Endothelial cell of umbilical vein (primary cell): Measurements from ENCODE around the gene ATCAY. TPM values are rescaled to one million over a fixed set of nuclear protein-coding genes. Genes with fewer than 3 reads are reported as not detected.

Source experiments
- BruUV-seq: library from RNA; stranded (reverse); fragments of 400-500 nt; replicated peaks from 2 replicates; lab custom pipeline; 2021; lab: Mats Ljungman, UMichigan
- CTCF ChIA-PET: fragments of 300-600, 350-600 bp; sonication (Branson Sonifier 250); formaldehyde crosslinking; loops from one replicate; lab custom pipeline; 2021; ENCODE audit warnings: antibody characterized with exemption, inconsistent platforms; lab: Charles Lee
- POLR2A ChIA-PET: fragments of 300-600, 350-600 bp; sonication (Branson Sonifier 250); formaldehyde crosslinking; loops from one replicate; lab custom pipeline; 2021; ENCODE audit warnings: antibody characterized with exemption, inconsistent platforms; lab: Charles Lee
- DNase-seq: peaks from one replicate; pipeline ENCODE4 v3.0.0-alpha.2; 2011; ENCODE audit warnings: low read depth, low spot score
- FAIRE-seq: peaks from 2 replicates; lab custom pipeline; 2011; peaks lifted over from hg19 to GRCh38; lab: Jason Lieb, UNC
- H2AFZ ChIP-seq: 2 replicates; pipeline ENCODE4 v1.6.0; 2012; ENCODE audit warnings: low read depth, low read length, control low read depth, inconsistent platforms
- H3K27ac ChIP-seq: 2 replicates; pipeline ENCODE4 v1.5.1; 2011; ENCODE audit warnings: low read depth, mild to moderate bottlenecking, control low read depth, low read length, moderate library complexity; ENCODE audit not compliant: insufficient read depth
- H3K27me3 ChIP-seq, 2 experiments: 2 replicates each; pipeline versions ENCODE4 v1.6.0 to v1.6.1; 2011; ENCODE audit warnings: low read length in 2 of 2, mixed read lengths in 1 of 2; ENCODE audit not compliant: control insufficient read depth in 2 of 2, insufficient read depth in 2 of 2
- H3K36me3 ChIP-seq, 2 experiments: 2 replicates in 1 of 2; 3 replicates in 1 of 2; pipeline ENCODE4 v1.5.1; 2011; ENCODE audit warnings: low read length in 2 of 2, mild to moderate bottlenecking in 1 of 2, moderate library complexity in 1 of 2; ENCODE audit not compliant: control insufficient read depth in 2 of 2, insufficient read depth in 2 of 2; ENCODE audit errors: extremely low read depth in 1 of 2
- H3K4me1 ChIP-seq: 3 replicates; pipeline ENCODE4 v1.5.1; 2011; ENCODE audit warnings: mild to moderate bottlenecking, low read length; ENCODE audit not compliant: control insufficient read depth, insufficient read depth; ENCODE audit errors: extremely low read depth
- H3K4me2 ChIP-seq: 2 replicates; pipeline ENCODE4 v1.6.1; 2011; ENCODE audit warnings: low read length, control low read depth, mixed read lengths; ENCODE audit not compliant: insufficient read depth
- H3K4me3 ChIP-seq, 3 experiments: fragments of 200-600 bp in 1 of 3; sonication (generic), shearing (Covaris generic) in 1 of 3; replicated peaks in 1 of 3; 2 replicates each; pipeline ENCODE4 v1.5.1; 2011 to 2016; ENCODE audit warnings: control low read depth in 3 of 3, low read length in 3 of 3, mild to moderate bottlenecking in 2 of 3, inconsistent platforms in 1 of 3, low read depth in 1 of 3, moderate library complexity in 1 of 3; ENCODE audit not compliant: insufficient read depth in 1 of 3
- H3K79me2 ChIP-seq: 2 replicates; pipeline ENCODE4 v1.6.0; 2012; ENCODE audit warnings: low read length, inconsistent platforms; ENCODE audit not compliant: control insufficient read depth, insufficient read depth
- H3K9ac ChIP-seq: replicated peaks from 2 replicates; pipeline ENCODE3; 2011; ENCODE audit warnings: low read length, control low read depth; ENCODE audit not compliant: insufficient read depth; ENCODE audit errors: extremely low read depth
- H3K9me1 ChIP-seq: replicated peaks from 3 replicates; pipeline ENCODE4 v1.6.0; 2011; ENCODE audit warnings: mild to moderate bottlenecking, low read length; ENCODE audit not compliant: control insufficient read depth, insufficient read depth; ENCODE audit errors: extremely low read depth
- H3K9me3 ChIP-seq: replicated peaks from 2 replicates; pipeline ENCODE4 v1.5.1; 2012; ENCODE audit warnings: low read length, inconsistent platforms; ENCODE audit not compliant: control insufficient read depth, insufficient read depth
- H4K20me1 ChIP-seq: replicated peaks from 2 replicates; pipeline ENCODE3; 2011; ENCODE audit warnings: mild to moderate bottlenecking, low read length; ENCODE audit not compliant: control insufficient read depth, insufficient read depth; ENCODE audit errors: extremely low read depth
- CTCF ChIP-seq, 2 donors: IDR thresholded peaks; 1 replicate in 1 of 2; 2 replicates in 1 of 2; pipeline ENCODE4 v1.5.1; 2011; ENCODE audit warnings: low read length in 2 of 2, mild to moderate bottlenecking in 2 of 2, moderate library complexity in 2 of 2, control low read depth in 1 of 2, inconsistent platforms in 1 of 2, low read depth in 1 of 2; ENCODE audit not compliant: insufficient read depth in 1 of 2; ENCODE audit errors: extremely low read depth in 1 of 2
- EZH2 ChIP-seq: IDR thresholded peaks from 2 replicates; pipeline ENCODE4 v1.6.1; 2012; ENCODE audit warnings: borderline replicate concordance, low read depth, mild to moderate bottlenecking, moderate library complexity, low read length, inconsistent platforms; ENCODE audit not compliant: severe bottlenecking
- FOS ChIP-seq: IDR thresholded peaks from 2 replicates; pipeline ENCODE4 v1.6.1; 2011; ENCODE audit warnings: mild to moderate bottlenecking, low read length, moderate library complexity, borderline replicate concordance; ENCODE audit not compliant: insufficient read depth
- GATA2 ChIP-seq: IDR thresholded peaks from 2 replicates; pipeline ENCODE4 v1.7.0; 2011; ENCODE audit warnings: low read depth, mild to moderate bottlenecking, moderate library complexity, mixed read lengths, low read length; ENCODE audit not compliant: insufficient read length, insufficient read depth
- JUN ChIP-seq: IDR thresholded peaks from 2 replicates; pipeline ENCODE4 v1.6.1; 2011; ENCODE audit warnings: borderline replicate concordance, low read depth; ENCODE audit not compliant: insufficient read length, insufficient read depth
- MAX ChIP-seq: IDR thresholded peaks from 2 replicates; pipeline ENCODE4 v1.6.1; 2011; ENCODE audit not compliant: insufficient read depth, insufficient read length
- MYC ChIP-seq: IDR thresholded peaks from one replicate; pipeline ENCODE4 v1.6.1; 2011; ENCODE audit warnings: mild to moderate bottlenecking, low read depth, low read length
- POLR2A ChIP-seq: IDR thresholded peaks from 2 replicates; pipeline ENCODE4 v1.6.1; 2012; ENCODE audit warnings: low read depth, mild to moderate bottlenecking, control low read depth, low read length
- POLR2AphosphoS5 ChIP-seq: IDR thresholded peaks from 2 replicates; pipeline ENCODE4 v1.6.1; 2012; ENCODE audit warnings: low read depth, mild to moderate bottlenecking, control low read depth, low read length, moderate library complexity; ENCODE audit not compliant: insufficient read depth
- dilution Hi-C: fragments of 300-500 bp; cut with MboI; formaldehyde crosslinking; loops from one replicate; pipeline ENCODE4 v1.15.0; 2019; ENCODE audit warnings: low sequenced_read_pairs; ENCODE audit not compliant: extremely low pct_ligation_motif_present
- intact Hi-C: fragments of 100-400 bp; cut with micrococcal nuclease; formaldehyde crosslinking; loops from one replicate; pipeline ENCODE4 v1.10.0; 2022
- polyA plus RNA-seq, 4 experiments: library from polyadenylated mRNA; depleted of rRNA in 3 of 4; stranded (reverse) in 3 of 4; unstranded in 1 of 4; fragments of >200 nt; gene quantifications; 2 replicates each; pipeline versions ENCODE4 v1.2.1 to v1.2.3, GENCODE V29; 2011 to 2012; ENCODE audit warnings: missing spikeins in 1 of 4
- total RNA-seq: library from RNA; stranded (reverse); gene quantifications from 2 replicates; pipeline ENCODE4 v1.2.3, GENCODE V29; 2021

The ATCAY gene
- total and polyA plus RNA-seq, 2 donors (not counting 3 experiments of a cell fraction or from before 2014, with no cell fraction given): 0.03 TPM; not detected in 1

GRCh38 chr19:3899531-3900294, 19.2 kb downstream of the ATCAY start:
- Histone ChIP-seq H3K79me2 (no peaks in the 10 kb centered on the region), H3K4me3 (no peak overlapping the region), H3K9ac (no peak overlapping the region), H3K27me3 (peaks cover 0 to 1% of the 10 kb centered on the region in 2 experiments), H3K36me3 (no peaks in the 10 kb centered on the region), H3K4me1 (no peaks in the 10 kb centered on the region), H3K27ac (no peak overlapping the region), H3K4me2 (no peak overlapping the region), H3K9me1 (no peaks in the 10 kb centered on the region), H4K20me1 (no peaks in the 10 kb centered on the region), H3K9me3 (no peaks in the 10 kb centered on the region), H2AFZ (no peak overlapping the region)
- DNase-seq (no peak), FAIRE-seq (no peak)
- ChIA-PET POLR2A (no interaction called here), CTCF (no interaction called here)
- no TSS peak for BruUV-seq
- dilution Hi-C loops (no loop called here), intact Hi-C loops (no loop called here)
- no peak for TF ChIP-seq JUN
- TF ChIP-seq POLR2A: no peak
- TF ChIP-seq EZH2: no peak
- no peak for TF ChIP-seq FOS
- TF ChIP-seq MAX: no peak
- no peak for TF ChIP-seq POLR2AphosphoS5
- TF ChIP-seq GATA2: no peak
- no peak for TF ChIP-seq MYC
- TF ChIP-seq CTCF (IDR thresholded peaks at IDR 0.05; ENCODE audit: extremely low read depth in 1 of 2, insufficient read depth in 1 of 2, low read depth in 1 of 2, low read length in 2 of 2): no peak
